HepG2 (cell line): Measurements from ENCODE around the gene PGP. TPM values are rescaled to one million over a fixed set of nuclear protein-coding genes. Genes with fewer than 3 reads are reported as not detected.

ENCODE experiments used
- HMGXB4 ChIP-seq, 2 experiments: sonication (generic) in 1 of 2; formaldehyde crosslinking in 1 of 2; IDR thresholded peaks; 2 replicates each; pipeline versions ENCODE4 v1.4.0 to v1.6.1; 2018 to 2020; ENCODE audit warnings: missing genetic modification reagents in 2 of 2, borderline replicate concordance in 1 of 2, low read depth in 1 of 2, mild to moderate bottlenecking in 1 of 2, missing biosample characterization in 1 of 2
- HNRNPLL ChIP-seq: fragments of 200-400 bp; formaldehyde crosslinking; IDR thresholded peaks from 2 replicates; pipeline ENCODE4 v1.6.1; 2017; ENCODE audit warnings: mild to moderate bottlenecking, low read depth, low read length; ENCODE audit not compliant: poor library complexity, severe bottlenecking
- IRF1 ChIP-seq: sonication (generic); formaldehyde crosslinking; IDR thresholded peaks from 2 replicates; pipeline ENCODE4 v1.4.0; 2020; ENCODE audit warnings: low read depth, mild to moderate bottlenecking, missing genetic modification reagents
- IRF9 ChIP-seq: sonication (generic); formaldehyde crosslinking; IDR thresholded peaks from 2 replicates; pipeline ENCODE4 v1.8.0; 2022; ENCODE audit warnings: missing genetic modification reagents, mild to moderate bottlenecking, borderline replicate concordance
- PHF8 ChIP-seq: sonication (generic); formaldehyde crosslinking; IDR thresholded peaks from 2 replicates; pipeline ENCODE4 v1.5.0; 2020; ENCODE audit warnings: missing genetic modification reagents
- SOX6 ChIP-seq, 2 experiments: fragments of 450-650 bp in 1 of 2; sonication (generic) in 1 of 2; formaldehyde crosslinking in 1 of 2; IDR thresholded peaks; 2 replicates each; pipeline versions ENCODE4 v1.4.0 to v1.6.1; 2017 to 2020; ENCODE audit warnings: antibody characterized with exemption in 1 of 2, mild to moderate bottlenecking in 1 of 2, missing genetic modification reagents in 1 of 2
- SPEN ChIP-seq: sonication (generic); formaldehyde crosslinking; IDR thresholded peaks from 2 replicates; pipeline ENCODE4 v1.5.1; 2020; ENCODE audit warnings: low read depth, mild to moderate bottlenecking, missing genetic modification reagents
- TCF7 ChIP-seq: sonication (generic); IDR thresholded peaks from 2 replicates; pipeline ENCODE4 v1.6.1; 2016; ENCODE audit warnings: antibody characterized with exemption, low read depth
- ZNF143 ChIP-seq: sonication (generic); formaldehyde crosslinking; IDR thresholded peaks from 2 replicates; pipeline ENCODE4 v1.4.0; 2020; ENCODE audit warnings: missing genetic modification reagents
- ZNF180 ChIP-seq: sonication (generic); formaldehyde crosslinking; IDR thresholded peaks from 2 replicates; pipeline ENCODE4 v1.4.0; 2020; ENCODE audit warnings: low read depth, missing genetic modification reagents, borderline replicate concordance
- ZNF234 ChIP-seq: sonication (generic); formaldehyde crosslinking; conservative IDR thresholded peaks from 2 replicates; pipeline ENCODE4 v1.5.1; 2020; ENCODE audit warnings: mild to moderate bottlenecking, missing genetic modification reagents
- ZNF44 ChIP-seq: sonication (generic); formaldehyde crosslinking; IDR thresholded peaks from 2 replicates; pipeline ENCODE4 v1.5.1; 2020; ENCODE audit warnings: mild to moderate bottlenecking, missing genetic modification reagents
- ZNF460 ChIP-seq: sonication (generic); formaldehyde crosslinking; IDR thresholded peaks from 2 replicates; pipeline ENCODE4 v1.5.1; 2020; ENCODE audit warnings: missing genetic modification reagents, mild to moderate bottlenecking, borderline replicate concordance
- ZNF512 ChIP-seq: sonication (generic); formaldehyde crosslinking; IDR thresholded peaks from 2 replicates; pipeline ENCODE4 v1.4.0; 2020; ENCODE audit warnings: mild to moderate bottlenecking, missing genetic modification reagents
- ZNF557 ChIP-seq: sonication (generic); formaldehyde crosslinking; IDR thresholded peaks from 2 replicates; pipeline ENCODE4 v1.4.0; 2020; ENCODE audit warnings: missing genetic modification reagents
- ZNF562 ChIP-seq: sonication (generic); formaldehyde crosslinking; IDR thresholded peaks from 2 replicates; pipeline ENCODE4 v1.8.0; 2022; ENCODE audit warnings: missing genetic modification reagents, borderline replicate concordance
- ZNF639 ChIP-seq: conservative IDR thresholded peaks from 2 replicates; pipeline ENCODE4 v1.6.1; 2018; ENCODE audit warnings: missing genetic modification reagents
- ZNF883 ChIP-seq: sonication (generic); formaldehyde crosslinking; IDR thresholded peaks from 2 replicates; pipeline ENCODE4 v1.5.1; 2020; ENCODE audit warnings: mild to moderate bottlenecking, missing genetic modification reagents; ENCODE audit errors: not compliant biosample characterization
- ZSCAN5A ChIP-seq: sonication (generic); formaldehyde crosslinking; IDR thresholded peaks from 2 replicates; pipeline ENCODE4 v1.8.0; 2022; ENCODE audit warnings: mild to moderate bottlenecking, missing genetic modification reagents, borderline replicate concordance
- polyA plus RNA-seq, 8 experiments: library from polyadenylated mRNA; depleted of rRNA in 3 of 8; stranded (reverse) in 7 of 8; unstranded in 1 of 8; fragments of >200 nt; fragmentation: Illumina TruSeq in 4 of 8; extraction: Trizol in 4 of 8; gene quantifications; 2 replicates each; pipeline versions ENCODE4 v1.2.1 to v1.2.3, GENCODE V29; 2011 to 2016; ENCODE audit warnings: low read depth in 4 of 8, missing spikeins in 1 of 8, mixed read lengths in 1 of 8; ENCODE audit not compliant: insufficient read depth in 1 of 8
- total RNA-seq, 5 experiments: library from RNA; depleted of rRNA; stranded (reverse); fragments of >200 nt; fragmentation: Illumina TruSeq; extraction: Trizol; gene quantifications; 2 replicates each; pipeline ENCODE4 v1.2.3, GENCODE V29; 2016; ENCODE audit warnings: low read depth in 1 of 5

The PGP gene
- total and polyA plus RNA-seq, 2 of the 13 experiments (the other 11 are each of a cell fraction or from before 2014, with no cell fraction given), result 7.3 to 18.3 TPM

GRCh38 chr16:2213817-2214718 is 572 bp downstream of the PGP start (continued):
- TF ChIP-seq HMGXB4 (CRISPR knock-in tag; IDR thresholded peaks at IDR 0.05; ENCODE audit: borderline replicate concordance in 1 of 2, low read depth in 1 of 2) (no peak), IRF9 (CRISPR knock-in tag) (0 out of 2 replicates have a peak, but pooled peaks have one; percentile 4), ZNF512 (CRISPR knock-in tag) (no peak), SOX6 (IDR thresholded peaks at IDR 0.05) (no peak), SOX6 (CRISPR knock-in tag; IDR thresholded peaks at IDR 0.05) (no peak), IRF1 (no peak), SPEN (no peak), ZNF234 (CRISPR knock-in tag) (no peak), ZNF180 (CRISPR knock-in tag) (no peak), ZSCAN5A (no peak), HNRNPLL (no peak), ZNF460 (CRISPR knock-in tag) (no peak), ZNF557 (CRISPR knock-in tag) (no peak), ZNF562 (CRISPR knock-in tag) (no peak), ZNF44 (CRISPR knock-in tag) (no peak), ZNF143 (CRISPR knock-in tag) (no peak), PHF8 (CRISPR knock-in tag) (peak; percentile 32; the same call in 1 of the 2 replicates), ZNF883 (CRISPR knock-in tag) (no peak), TCF7 (no peak), ZNF639 (CRISPR knock-in tag) (peak; percentile 31; the same call in 1 of the 2 replicates)
